ENCODE data around the gene CACNA1E. TPM values are rescaled to one million over a fixed set of nuclear protein-coding genes. Genes with fewer than 3 reads are reported as not detected.

The CACNA1E gene
- total and polyA plus RNA-seq, 2 donors (not counting 1 experiment from before 2014, with no cell fraction given): 0.37 to 0.40 TPM

DNA sequence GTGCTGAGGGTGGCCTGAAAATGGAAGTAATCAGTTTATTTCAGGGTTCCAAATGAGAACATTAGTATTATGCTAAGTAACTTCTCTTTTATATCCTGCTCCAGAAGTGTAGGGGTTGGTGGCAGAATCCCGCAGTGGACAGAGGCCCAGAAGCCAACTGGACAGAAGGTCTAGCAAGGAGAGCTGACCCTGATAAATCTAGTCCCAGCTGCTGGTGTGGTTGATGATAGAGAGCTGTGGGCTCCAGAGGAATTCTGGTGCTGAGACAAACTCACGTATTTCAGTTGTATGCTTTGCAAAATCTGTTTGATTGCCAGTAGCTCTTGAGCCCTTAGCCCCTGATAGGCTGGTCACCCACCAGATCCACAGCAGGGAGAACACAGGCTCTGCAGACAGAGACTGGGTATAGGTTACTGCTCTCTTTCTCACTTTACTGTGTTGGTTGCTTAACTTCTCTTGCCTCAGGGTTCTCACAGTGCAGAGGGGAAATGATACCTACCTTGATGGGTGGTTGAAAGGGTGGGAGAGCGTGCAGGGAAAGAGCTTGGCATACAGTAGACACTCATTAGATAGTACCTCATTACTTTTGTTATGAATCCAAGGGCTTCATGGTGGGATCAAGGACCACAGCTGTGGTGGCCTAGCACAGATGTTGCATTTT lies 29.6 kb upstream of the CACNA1E start:
- Mint-ChIP-seq H3K4me1 (no peaks in the 10 kb centered on the region), H3K9me3 (ENCODE audit: insufficient read depth) (peaks cover 1% of the 10 kb centered on the region), H3K27ac (no peak overlapping the region), H3K27me3 (peaks cover 21% of the 10 kb centered on the region), H3K4me3 (no peak overlapping the region)
- Histone ChIP-seq H3K79me2 (ENCODE audit: control insufficient read depth, insufficient read depth, low read length) (no peaks in the 10 kb centered on the region), H3K4me1 (ENCODE audit: control insufficient read depth in 2 of 2, insufficient read depth in 2 of 2, low read length in 2 of 2) (no peaks in the 10 kb centered on the region), H4K20me1 (ENCODE audit: control insufficient read depth, insufficient read depth, low read length, poor library complexity, severe bottlenecking) (no peaks in the 10 kb centered on the region), H3K27ac (ENCODE audit: low read length in 2 of 2) (no peak overlapping the region), H3K4me3 (ENCODE audit: control extremely low read depth in 1 of 5, extremely low read depth in 1 of 5, insufficient read depth in 1 of 5, low read depth in 2 of 5, low read length in 4 of 5) (no peak overlapping the region), H3K36me3 (replicated peaks in 1 of 2; ENCODE audit: control extremely low read depth in 1 of 2, control insufficient read depth in 1 of 2, extremely low read depth in 1 of 2, insufficient read depth in 2 of 2, low read length in 1 of 2) (no peaks in the 10 kb centered on the region), H3K9me3 (ENCODE audit: control extremely low read depth in 1 of 3, control insufficient read depth in 2 of 3, insufficient read depth in 1 of 3, low read length in 2 of 3) (peaks cover 0 to 16% (median 5%) of the 10 kb centered on the region in 3 donors), H3K27me3 (replicated peaks in 1 of 4; ENCODE audit: control extremely low read depth in 1 of 4, control insufficient read depth in 3 of 4, insufficient read depth in 4 of 4, low read length in 3 of 4) (no peaks in the 10 kb centered on the region), H3K4me2 (replicated peaks; ENCODE audit: low read depth, low read length, poor library complexity, severe bottlenecking) (no peak overlapping the region), H3K9ac (ENCODE audit: low read length) (no peak overlapping the region), H2AFZ (ENCODE audit: insufficient read depth, low read depth, low read length, poor library complexity, severe bottlenecking) (no peak overlapping the region)
- ATAC-seq (ENCODE audit: low read depth) (no peak), DNase-seq (no peak)
- intact Hi-C loops (cut with micrococcal nuclease): no loop called here
- POLR2A ChIA-PET: no interaction called here
- TF ChIP-seq, protein P1, sequence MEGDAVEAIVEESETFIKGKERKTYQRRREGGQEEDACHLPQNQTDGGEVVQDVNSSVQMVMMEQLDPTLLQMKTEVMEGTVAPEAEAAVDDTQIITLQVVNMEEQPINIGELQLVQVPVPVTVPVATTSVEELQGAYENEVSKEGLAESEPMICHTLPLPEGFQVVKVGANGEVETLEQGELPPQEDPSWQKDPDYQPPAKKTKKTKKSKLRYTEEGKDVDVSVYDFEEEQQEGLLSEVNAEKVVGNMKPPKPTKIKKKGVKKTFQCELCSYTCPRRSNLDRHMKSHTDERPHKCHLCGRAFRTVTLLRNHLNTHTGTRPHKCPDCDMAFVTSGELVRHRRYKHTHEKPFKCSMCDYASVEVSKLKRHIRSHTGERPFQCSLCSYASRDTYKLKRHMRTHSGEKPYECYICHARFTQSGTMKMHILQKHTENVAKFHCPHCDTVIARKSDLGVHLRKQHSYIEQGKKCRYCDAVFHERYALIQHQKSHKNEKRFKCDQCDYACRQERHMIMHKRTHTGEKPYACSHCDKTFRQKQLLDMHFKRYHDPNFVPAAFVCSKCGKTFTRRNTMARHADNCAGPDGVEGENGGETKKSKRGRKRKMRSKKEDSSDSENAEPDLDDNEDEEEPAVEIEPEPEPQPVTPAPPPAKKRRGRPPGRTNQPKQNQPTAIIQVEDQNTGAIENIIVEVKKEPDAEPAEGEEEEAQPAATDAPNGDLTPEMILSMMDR (IDR thresholded peaks at IDR 0.05): no peak
- no peak for TF ChIP-seq EZH2 (IDR thresholded peaks at IDR 0.05; ENCODE audit: borderline replicate concordance, insufficient read depth, low read depth, low read length, poor library complexity, severe bottlenecking)
- CTCF ChIA-PET: no interaction called here
- 100% methylated on average over 1 of the region's 3 CpGs for WGBS (ENCODE audit: insufficient coverage)

DNA sequence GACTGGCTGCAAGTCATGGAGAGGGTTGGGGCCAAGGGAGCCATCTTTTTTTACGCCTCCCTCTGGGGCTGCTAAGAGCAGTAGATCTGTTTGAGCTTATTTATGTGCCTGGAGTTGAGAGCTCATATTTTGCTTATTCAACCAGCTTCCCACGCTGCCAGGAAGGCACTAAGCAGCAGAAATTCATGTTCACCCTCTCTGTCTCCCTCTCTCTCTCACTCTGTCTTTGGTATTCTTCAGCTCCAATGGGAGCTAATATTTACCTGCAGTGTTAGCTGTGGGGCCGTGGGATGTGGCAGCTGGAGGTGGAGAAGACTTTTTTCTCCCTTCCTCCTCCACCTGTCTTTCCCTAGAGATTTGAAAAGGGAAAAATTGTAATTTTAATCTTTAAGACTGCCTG lies 26.8 kb upstream of the CACNA1E start:
- H3K27ac ChIP-seq (ENCODE audit: low read length in 2 of 2): no peak overlapping the region
- ChIA-PET CTCF (no interaction called here), POLR2A (no interaction called here)
- no peaks in the 10 kb centered on the region for H3K27me3 ChIP-seq (replicated peaks in 1 of 4; ENCODE audit: control extremely low read depth in 1 of 4, control insufficient read depth in 3 of 4, insufficient read depth in 4 of 4, low read length in 3 of 4)
- no peaks in the 10 kb centered on the region for H3K36me3 ChIP-seq (replicated peaks in 1 of 2; ENCODE audit: control extremely low read depth in 1 of 2, control insufficient read depth in 1 of 2, extremely low read depth in 1 of 2, insufficient read depth in 2 of 2, low read length in 1 of 2)
- intact Hi-C loops (cut with micrococcal nuclease): no loop called here
- peaks cover 0 to 16% (median 5%) of the 10 kb centered on the region in 3 donors for H3K9me3 ChIP-seq (ENCODE audit: control extremely low read depth in 1 of 3, control insufficient read depth in 2 of 3, insufficient read depth in 1 of 3, low read length in 2 of 3)
- H3K9ac ChIP-seq (ENCODE audit: low read length): no peak overlapping the region
- H3K4me1 Mint-ChIP-seq: no peaks in the 10 kb centered on the region
- DNase-seq: no peak
- H4K20me1 ChIP-seq (ENCODE audit: control insufficient read depth, insufficient read depth, low read length, poor library complexity, severe bottlenecking): no peaks in the 10 kb centered on the region
- peaks cover 11% of the 10 kb centered on the region for H3K27me3 Mint-ChIP-seq
- H3K79me2 ChIP-seq (ENCODE audit: control insufficient read depth, insufficient read depth, low read length): no peaks in the 10 kb centered on the region
- TF ChIP-seq, protein P1 (IDR thresholded peaks at IDR 0.05): no peak
- TF ChIP-seq EZH2 (IDR thresholded peaks at IDR 0.05; ENCODE audit: borderline replicate concordance, insufficient read depth, low read depth, low read length, poor library complexity, severe bottlenecking): no peak
- H3K4me2 ChIP-seq (replicated peaks; ENCODE audit: low read depth, low read length, poor library complexity, severe bottlenecking): no peak overlapping the region
- WGBS (ENCODE audit: insufficient coverage): no CpG with 5 or more reads among the region's 3 CpGs
- peaks cover 1% of the 10 kb centered on the region for H3K9me3 Mint-ChIP-seq (ENCODE audit: insufficient read depth)
- no peak overlapping the region for H3K4me3 ChIP-seq (ENCODE audit: control extremely low read depth in 1 of 5, extremely low read depth in 1 of 5, insufficient read depth in 1 of 5, low read depth in 2 of 5, low read length in 4 of 5)
- H3K4me1 ChIP-seq (ENCODE audit: control insufficient read depth in 2 of 2, insufficient read depth in 2 of 2, low read length in 2 of 2): no peaks in the 10 kb centered on the region
- no peak overlapping the region for H3K4me3 Mint-ChIP-seq
- ATAC-seq (ENCODE audit: low read depth): no peak
- H3K27ac Mint-ChIP-seq: no peak overlapping the region
- H2AFZ ChIP-seq (ENCODE audit: insufficient read depth, low read depth, low read length, poor library complexity, severe bottlenecking): no peak overlapping the region
